ENCODE results near the gene F2R. TPM values are rescaled to one million over a fixed set of nuclear protein-coding genes. Genes with fewer than 3 reads are reported as not detected.

F2R gene
- total and polyA plus RNA-seq, 2 experiments from 2014 or later, result 15.0 to 26.0 TPM

DNA sequence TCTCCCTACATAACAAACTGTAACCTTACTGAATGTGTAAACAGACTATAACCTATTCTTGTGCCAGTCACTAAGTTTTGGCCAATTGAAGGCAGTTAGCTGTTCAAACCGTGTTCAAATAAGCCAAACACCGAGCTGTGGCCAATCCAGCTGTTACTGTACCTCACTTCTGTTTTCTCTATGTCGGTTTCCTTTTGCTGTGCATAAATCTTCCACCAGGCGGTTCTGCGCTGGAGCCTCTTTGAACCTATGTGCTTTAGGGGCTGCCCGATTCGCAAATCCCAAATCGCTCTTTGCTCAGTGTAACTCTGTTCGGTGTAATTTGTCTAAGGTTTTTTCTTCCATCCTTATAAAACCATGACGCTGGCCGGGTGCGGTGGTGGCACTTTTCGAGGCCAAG is 31.8 kb downstream of the F2R start:
- no peak overlapping the region for H3K27ac ChIP-seq (ENCODE audit: low read depth)
- Mint-ChIP-seq H3K4me1 (peaks cover 7% of the 10 kb centered on the region; the same call in 2 of the 3 replicates), H3K27me3 (ENCODE audit: insufficient read depth, low read depth, poor library complexity) (no peaks in the 10 kb centered on the region)

More for the DNA sequence above, 31.8 kb downstream of the F2R start:
- Mint-ChIP-seq H3K4me3 (no peak overlapping the region), H3K36me3 (ENCODE audit: low read depth) (no peaks in the 10 kb centered on the region), H3K27ac (no peak overlapping the region), H3K9me3 (no peaks in the 10 kb centered on the region)
- no peak for DNase-seq (ENCODE audit: low spot score)
- Histone ChIP-seq H3F3A (replicated peaks; ENCODE audit: low read depth) (no peaks in the 10 kb centered on the region), H3K27me3 (ENCODE audit: insufficient read depth) (no peaks in the 10 kb centered on the region), H3K4me1 (ENCODE audit: insufficient read depth) (no peaks in the 10 kb centered on the region), H3K4me3 (no peak overlapping the region), H3K79me2 (replicated peaks; ENCODE audit: insufficient read depth) (no peaks in the 10 kb centered on the region), H3K4me2 (no peak overlapping the region), H4K20me1 (replicated peaks; ENCODE audit: insufficient read depth) (no peaks in the 10 kb centered on the region), H2AFZ (peak overlapping the region; percentile 83; the same call in 1 of the 2 replicates), H3K9me2 (ENCODE audit: insufficient read depth) (0 out of 2 replicates have a peak, but pooled peaks cover 3% of the 10 kb centered on the region), H3K36me3 (ENCODE audit: insufficient read depth) (no peaks in the 10 kb centered on the region)
- TF ChIP-seq, protein P1, sequence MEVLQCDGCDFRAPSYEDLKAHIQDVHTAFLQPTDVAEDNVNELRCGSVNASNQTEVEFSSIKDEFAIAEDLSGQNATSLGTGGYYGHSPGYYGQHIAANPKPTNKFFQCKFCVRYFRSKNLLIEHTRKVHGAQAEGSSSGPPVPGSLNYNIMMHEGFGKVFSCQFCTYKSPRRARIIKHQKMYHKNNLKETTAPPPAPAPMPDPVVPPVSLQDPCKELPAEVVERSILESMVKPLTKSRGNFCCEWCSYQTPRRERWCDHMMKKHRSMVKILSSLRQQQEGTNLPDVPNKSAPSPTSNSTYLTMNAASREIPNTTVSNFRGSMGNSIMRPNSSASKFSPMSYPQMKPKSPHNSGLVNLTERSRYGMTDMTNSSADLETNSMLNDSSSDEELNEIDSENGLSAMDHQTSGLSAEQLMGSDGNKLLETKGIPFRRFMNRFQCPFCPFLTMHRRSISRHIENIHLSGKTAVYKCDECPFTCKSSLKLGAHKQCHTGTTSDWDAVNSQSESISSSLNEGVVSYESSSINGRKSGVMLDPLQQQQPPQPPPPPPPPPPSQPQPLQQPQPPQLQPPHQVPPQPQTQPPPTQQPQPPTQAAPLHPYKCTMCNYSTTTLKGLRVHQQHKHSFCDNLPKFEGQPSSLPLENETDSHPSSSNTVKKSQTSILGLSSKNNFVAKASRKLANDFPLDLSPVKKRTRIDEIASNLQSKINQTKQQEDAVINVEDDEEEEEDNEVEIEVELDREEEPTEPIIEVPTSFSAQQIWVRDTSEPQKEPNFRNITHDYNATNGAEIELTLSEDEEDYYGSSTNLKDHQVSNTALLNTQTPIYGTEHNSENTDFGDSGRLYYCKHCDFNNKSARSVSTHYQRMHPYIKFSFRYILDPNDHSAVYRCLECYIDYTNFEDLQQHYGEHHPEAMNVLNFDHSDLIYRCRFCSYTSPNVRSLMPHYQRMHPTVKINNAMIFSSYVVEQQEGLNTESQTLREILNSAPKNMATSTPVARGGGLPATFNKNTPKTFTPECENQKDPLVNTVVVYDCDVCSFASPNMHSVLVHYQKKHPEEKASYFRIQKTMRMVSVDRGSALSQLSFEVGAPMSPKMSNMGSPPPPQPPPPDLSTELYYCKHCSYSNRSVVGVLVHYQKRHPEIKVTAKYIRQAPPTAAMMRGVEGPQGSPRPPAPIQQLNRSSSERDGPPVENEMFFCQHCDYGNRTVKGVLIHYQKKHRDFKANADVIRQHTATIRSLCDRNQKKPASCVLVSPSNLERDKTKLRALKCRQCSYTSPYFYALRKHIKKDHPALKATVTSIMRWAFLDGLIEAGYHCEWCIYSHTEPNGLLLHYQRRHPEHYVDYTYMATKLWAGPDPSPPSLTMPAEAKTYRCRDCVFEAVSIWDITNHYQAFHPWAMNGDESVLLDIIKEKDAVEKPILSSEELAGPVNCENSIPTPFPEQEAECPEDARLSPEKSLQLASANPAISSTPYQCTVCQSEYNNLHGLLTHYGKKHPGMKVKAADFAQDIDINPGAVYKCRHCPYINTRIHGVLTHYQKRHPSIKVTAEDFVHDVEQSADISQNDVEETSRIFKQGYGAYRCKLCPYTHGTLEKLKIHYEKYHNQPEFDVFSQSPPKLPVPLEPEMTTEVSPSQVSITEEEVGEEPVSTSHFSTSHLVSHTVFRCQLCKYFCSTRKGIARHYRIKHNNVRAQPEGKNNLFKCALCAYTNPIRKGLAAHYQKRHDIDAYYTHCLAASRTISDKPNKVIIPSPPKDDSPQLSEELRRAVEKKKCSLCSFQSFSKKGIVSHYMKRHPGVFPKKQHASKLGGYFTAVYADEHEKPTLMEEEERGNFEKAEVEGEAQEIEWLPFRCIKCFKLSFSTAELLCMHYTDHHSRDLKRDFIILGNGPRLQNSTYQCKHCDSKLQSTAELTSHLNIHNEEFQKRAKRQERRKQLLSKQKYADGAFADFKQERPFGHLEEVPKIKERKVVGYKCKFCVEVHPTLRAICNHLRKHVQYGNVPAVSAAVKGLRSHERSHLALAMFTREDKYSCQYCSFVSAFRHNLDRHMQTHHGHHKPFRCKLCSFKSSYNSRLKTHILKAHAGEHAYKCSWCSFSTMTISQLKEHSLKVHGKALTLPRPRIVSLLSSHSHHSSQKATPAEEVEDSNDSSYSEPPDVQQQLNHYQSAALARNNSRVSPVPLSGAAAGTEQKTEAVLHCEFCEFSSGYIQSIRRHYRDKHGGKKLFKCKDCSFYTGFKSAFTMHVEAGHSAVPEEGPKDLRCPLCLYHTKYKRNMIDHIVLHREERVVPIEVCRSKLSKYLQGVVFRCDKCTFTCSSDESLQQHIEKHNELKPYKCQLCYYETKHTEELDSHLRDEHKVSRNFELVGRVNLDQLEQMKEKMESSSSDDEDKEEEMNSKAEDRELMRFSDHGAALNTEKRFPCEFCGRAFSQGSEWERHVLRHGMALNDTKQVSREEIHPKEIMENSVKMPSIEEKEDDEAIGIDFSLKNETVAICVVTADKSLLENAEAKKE (CRISPR knock-in tag; IDR thresholded peaks at IDR 0.05), result no peak
- no peak for TF ChIP-seq EZH2 (IDR thresholded peaks at IDR 0.05; ENCODE audit: low read depth, unreplicated experiment)
- TF ChIP-seq ZNF331 (CRISPR knock-in tag; IDR thresholded peaks at IDR 0.05; ENCODE audit: low read depth), result no peak
- TF ChIP-seq JUNB (IDR thresholded peaks at IDR 0.05; ENCODE audit: unreplicated experiment), result no peak
- no peak for TF ChIP-seq STAT1 (IDR thresholded peaks at IDR 0.05; ENCODE audit: unreplicated experiment)
- no peak for TF ChIP-seq POLR2AphosphoS5 (IDR thresholded peaks at IDR 0.05; ENCODE audit: low read depth)
- TF ChIP-seq, protein P2, sequence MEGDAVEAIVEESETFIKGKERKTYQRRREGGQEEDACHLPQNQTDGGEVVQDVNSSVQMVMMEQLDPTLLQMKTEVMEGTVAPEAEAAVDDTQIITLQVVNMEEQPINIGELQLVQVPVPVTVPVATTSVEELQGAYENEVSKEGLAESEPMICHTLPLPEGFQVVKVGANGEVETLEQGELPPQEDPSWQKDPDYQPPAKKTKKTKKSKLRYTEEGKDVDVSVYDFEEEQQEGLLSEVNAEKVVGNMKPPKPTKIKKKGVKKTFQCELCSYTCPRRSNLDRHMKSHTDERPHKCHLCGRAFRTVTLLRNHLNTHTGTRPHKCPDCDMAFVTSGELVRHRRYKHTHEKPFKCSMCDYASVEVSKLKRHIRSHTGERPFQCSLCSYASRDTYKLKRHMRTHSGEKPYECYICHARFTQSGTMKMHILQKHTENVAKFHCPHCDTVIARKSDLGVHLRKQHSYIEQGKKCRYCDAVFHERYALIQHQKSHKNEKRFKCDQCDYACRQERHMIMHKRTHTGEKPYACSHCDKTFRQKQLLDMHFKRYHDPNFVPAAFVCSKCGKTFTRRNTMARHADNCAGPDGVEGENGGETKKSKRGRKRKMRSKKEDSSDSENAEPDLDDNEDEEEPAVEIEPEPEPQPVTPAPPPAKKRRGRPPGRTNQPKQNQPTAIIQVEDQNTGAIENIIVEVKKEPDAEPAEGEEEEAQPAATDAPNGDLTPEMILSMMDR (conservative IDR thresholded peaks at IDR 0.05; ENCODE audit: low read depth in 2 of 2), result 0 out of 4 replicates have a peak, but pooled peaks of 1 of the 2 experiments have one; percentile 10
- TF ChIP-seq, protein P3, sequence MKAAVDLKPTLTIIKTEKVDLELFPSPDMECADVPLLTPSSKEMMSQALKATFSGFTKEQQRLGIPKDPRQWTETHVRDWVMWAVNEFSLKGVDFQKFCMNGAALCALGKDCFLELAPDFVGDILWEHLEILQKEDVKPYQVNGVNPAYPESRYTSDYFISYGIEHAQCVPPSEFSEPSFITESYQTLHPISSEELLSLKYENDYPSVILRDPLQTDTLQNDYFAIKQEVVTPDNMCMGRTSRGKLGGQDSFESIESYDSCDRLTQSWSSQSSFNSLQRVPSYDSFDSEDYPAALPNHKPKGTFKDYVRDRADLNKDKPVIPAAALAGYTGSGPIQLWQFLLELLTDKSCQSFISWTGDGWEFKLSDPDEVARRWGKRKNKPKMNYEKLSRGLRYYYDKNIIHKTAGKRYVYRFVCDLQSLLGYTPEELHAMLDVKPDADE (IDR thresholded peaks at IDR 0.05), result no peak
- no peak for TF ChIP-seq NANOG (IDR thresholded peaks at IDR 0.05; ENCODE audit: borderline replicate concordance)
- ATAC-seq, result no peak
